Skeletal muscle satellite cell (primary cell): ENCODE measurements around the gene SLC2A5. TPM values are rescaled to one million over a fixed set of nuclear protein-coding genes. Genes with fewer than 3 reads are reported as not detected.
A peak's percentile ranks its signal among the peaks of the same experiment; 100 is the strongest.

Experiments
- H3K27me3 ChIP-seq: 2 replicates; pipeline ENCODE4 v1.7.0; 2013; ENCODE audit warnings: low read length; ENCODE audit not compliant: control insufficient read depth, insufficient read depth
- H3K36me3 ChIP-seq: 2 replicates; pipeline ENCODE4 v1.7.0; 2013; ENCODE audit warnings: mild to moderate bottlenecking, control low read depth, low read length; ENCODE audit not compliant: insufficient read depth
- H3K4me1 ChIP-seq: 2 replicates; pipeline ENCODE4 v1.7.0; 2013; ENCODE audit warnings: low read length; ENCODE audit not compliant: control insufficient read depth, insufficient read depth
- H3K4me2 ChIP-seq: 2 replicates; pipeline ENCODE4 v1.7.0; 2013; ENCODE audit warnings: mild to moderate bottlenecking, low read length
- H3K4me3 ChIP-seq: 2 replicates; pipeline ENCODE4 v1.7.0; 2013; ENCODE audit warnings: low read length
- H3K9ac ChIP-seq: 2 replicates; pipeline ENCODE4 v1.7.0; 2013; ENCODE audit warnings: mild to moderate bottlenecking, low read depth, low read length, moderate library complexity
- H3K9me3 ChIP-seq: replicated peaks from 2 replicates; pipeline ENCODE4 v1.7.0; 2013; ENCODE audit warnings: mild to moderate bottlenecking, control low read depth, low read length
- small RNA-seq: library from RNA; depleted of rRNA; stranded (forward); fragments of <200 nt; gene quantifications from one replicate; pipeline ENCODE3, GENCODE V24; 2012

The SLC2A5 gene

GRCh38 chr1:8989821-8990220 lies 79.6 kb downstream of the SLC2A5 start:
- Histone ChIP-seq H3K4me2 (no peak overlapping the region), H3K9ac (no peak overlapping the region), H3K27me3 (peaks cover 4% of the 10 kb centered on the region), H3K36me3 (no peaks in the 10 kb centered on the region), H3K4me1 (peaks cover 18% of the 10 kb centered on the region), H3K9me3 (no peaks in the 10 kb centered on the region), H3K4me3 (no peak overlapping the region)

- H3K27me3 ChIP-seq: peaks cover 4% of the 10 kb centered on the region
- H3K4me1 ChIP-seq: peaks cover 18% of the 10 kb centered on the region
- H3K36me3 ChIP-seq: no peaks in the 10 kb centered on the region
- H3K9ac ChIP-seq: no peak overlapping the region
- H3K4me2 ChIP-seq: no peak overlapping the region
- H3K4me3 ChIP-seq: no peak overlapping the region
- H3K9me3 ChIP-seq: no peaks in the 10 kb centered on the region
Observed at GRCh38 chr1:8989061-8989460, 80.4 kb downstream of the SLC2A5 start.

GRCh38 chr1:8988618-8988967 lies 80.8 kb downstream of the SLC2A5 start:
- no peak overlapping the region for H3K4me3 ChIP-seq
- H3K4me2 ChIP-seq: no peak overlapping the region
- peaks cover 4% of the 10 kb centered on the region for H3K27me3 ChIP-seq
- H3K9ac ChIP-seq: no peak overlapping the region
- H3K36me3 ChIP-seq: no peaks in the 10 kb centered on the region
- H3K4me1 ChIP-seq: peaks cover 18% of the 10 kb centered on the region
- H3K9me3 ChIP-seq: no peaks in the 10 kb centered on the region

- Histone ChIP-seq H3K9ac (peak overlapping the region; percentile 19), H3K4me1 (peaks cover 18% of the 10 kb centered on the region), H3K4me2 (no peak overlapping the region), H3K36me3 (no peaks in the 10 kb centered on the region), H3K4me3 (no peak overlapping the region), H3K9me3 (no peaks in the 10 kb centered on the region), H3K27me3 (peaks cover 4% of the 10 kb centered on the region)
Observed at GRCh38 chr1:8987881-8988617, 81.4 kb downstream of the SLC2A5 start.

DNA sequence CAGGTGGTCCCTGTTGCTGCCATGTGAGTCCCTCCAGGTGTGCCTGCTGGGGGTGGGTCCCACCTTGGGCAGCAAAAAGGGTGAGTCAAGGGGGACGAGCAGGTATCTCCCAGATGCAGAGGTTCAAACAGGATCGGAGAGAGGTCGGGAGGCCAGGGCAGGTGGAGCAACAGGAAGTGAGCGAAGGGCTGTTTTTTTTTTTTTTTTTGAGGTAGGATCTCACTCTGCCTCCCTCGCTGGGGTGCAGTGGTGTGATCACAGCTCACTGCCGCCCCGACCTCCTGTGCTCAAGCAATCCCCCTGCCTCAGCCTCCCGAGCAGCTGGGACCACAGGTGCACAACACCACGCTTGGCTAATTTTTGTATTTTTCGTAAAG lies 82.6 kb downstream of the SLC2A5 start:
- H3K27me3 ChIP-seq: peaks cover 4% of the 10 kb centered on the region
- no peaks in the 10 kb centered on the region for H3K9me3 ChIP-seq
- no peak overlapping the region for H3K9ac ChIP-seq
- no peak overlapping the region for H3K4me3 ChIP-seq
- H3K36me3 ChIP-seq: no peaks in the 10 kb centered on the region
- H3K4me2 ChIP-seq: no peak overlapping the region
- H3K4me1 ChIP-seq: peaks cover 18% of the 10 kb centered on the region

DNA sequence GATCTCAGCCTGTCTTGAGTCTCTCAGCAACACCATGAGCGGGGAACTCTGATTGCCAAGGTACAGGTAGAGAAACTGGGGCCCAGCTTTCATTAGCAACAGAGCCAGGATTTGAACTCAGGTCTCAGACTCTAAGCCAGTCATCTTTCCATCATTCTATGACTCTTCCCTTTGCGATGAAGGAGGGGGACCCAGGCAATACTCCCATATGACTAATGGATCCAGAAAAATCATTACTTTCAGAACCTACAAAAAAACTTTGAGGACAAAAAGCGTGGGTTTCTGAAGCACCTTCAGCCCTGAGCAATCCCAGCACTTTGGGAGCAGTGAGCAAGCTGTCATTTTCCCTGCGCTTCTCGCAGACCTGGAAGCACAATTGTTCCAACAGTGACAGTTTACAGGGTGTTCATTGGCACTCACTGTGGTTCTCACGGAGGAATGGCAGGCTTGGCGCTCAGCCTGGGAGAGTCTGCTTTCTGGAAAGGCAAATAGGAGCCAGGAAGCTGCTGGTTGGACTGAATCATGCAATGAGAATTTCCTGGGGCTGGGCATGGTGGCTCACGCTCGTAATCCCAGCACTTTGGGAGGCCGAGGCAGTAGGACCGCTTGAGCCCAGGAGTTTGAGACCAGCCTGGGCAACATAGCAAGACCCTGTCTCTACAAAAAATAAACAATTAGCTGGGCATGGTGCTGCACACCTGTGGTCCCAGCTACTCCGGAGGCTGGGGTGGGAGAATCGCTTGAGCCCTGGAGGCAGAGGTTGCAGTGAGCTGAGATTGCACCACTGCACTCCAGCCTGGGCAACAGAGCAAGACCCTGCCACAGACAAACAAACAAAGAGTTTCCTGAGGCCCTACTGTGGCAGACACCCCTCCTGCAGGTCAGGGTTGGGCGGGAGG lies 83.3 kb downstream of the SLC2A5 start:
- Histone ChIP-seq H3K4me3 (peak overlapping the region; percentile 3), H3K9me3 (no peaks in the 10 kb centered on the region), H3K4me1 (peaks cover 18% of the 10 kb centered on the region), H3K9ac (peak overlapping the region; percentile 35), H3K4me2 (peak overlapping the region; percentile 53), H3K27me3 (peaks cover under 1% of the 10 kb centered on the region), H3K36me3 (no peaks in the 10 kb centered on the region)

Small RNA genes within 50 kb of the gene (small RNA-seq; reads per million reads assigned to genes)
- not detected for gene RF00424
